Omental fat pad (tissue), 4 donors: ENCODE results near the gene HAUS2. TPM values are rescaled to one million over a fixed set of nuclear protein-coding genes. Genes with fewer than 3 reads are reported as not detected.
"Not testable (repeated sequence)": the region's sequence is repeated elsewhere in the genome, so short reads cannot be mapped to it uniquely, and the experiment has no call there.

Source experiments
- ATAC-seq: fragments of 150-250 bp; one replicate; pipeline ENCODE4 v1.9.1; 2016; ENCODE audit warnings: mild to moderate bottlenecking, moderate library complexity; ENCODE audit not compliant: low FRiP score
- DNase-seq: peaks from one replicate; pipeline ENCODE4 v3.0.0-alpha.2; 2019; ENCODE audit warnings: low spot score
- total RNA-seq, 4 donors: library from RNA; depleted of rRNA; stranded (reverse); fragments of >200 nt; gene quantifications; one replicate each; pipeline ENCODE4 v1.1.0, GENCODE V29; 2016
- TF ChIP-seq, protein P1 (sequence below), 3 donors: fragments of 450-650 bp; IDR thresholded peaks; one replicate each; pipeline ENCODE4 v1.5.1; 2016 to 2017; ENCODE audit warnings: antibody characterized with exemption in 3 of 3, mild to moderate bottlenecking in 3 of 3, moderate library complexity in 2 of 3

HAUS2 gene
- total RNA-seq, 4 donors from 2014 or later, result 24.6 to 41.9 (median 28.6) TPM

DNA sequence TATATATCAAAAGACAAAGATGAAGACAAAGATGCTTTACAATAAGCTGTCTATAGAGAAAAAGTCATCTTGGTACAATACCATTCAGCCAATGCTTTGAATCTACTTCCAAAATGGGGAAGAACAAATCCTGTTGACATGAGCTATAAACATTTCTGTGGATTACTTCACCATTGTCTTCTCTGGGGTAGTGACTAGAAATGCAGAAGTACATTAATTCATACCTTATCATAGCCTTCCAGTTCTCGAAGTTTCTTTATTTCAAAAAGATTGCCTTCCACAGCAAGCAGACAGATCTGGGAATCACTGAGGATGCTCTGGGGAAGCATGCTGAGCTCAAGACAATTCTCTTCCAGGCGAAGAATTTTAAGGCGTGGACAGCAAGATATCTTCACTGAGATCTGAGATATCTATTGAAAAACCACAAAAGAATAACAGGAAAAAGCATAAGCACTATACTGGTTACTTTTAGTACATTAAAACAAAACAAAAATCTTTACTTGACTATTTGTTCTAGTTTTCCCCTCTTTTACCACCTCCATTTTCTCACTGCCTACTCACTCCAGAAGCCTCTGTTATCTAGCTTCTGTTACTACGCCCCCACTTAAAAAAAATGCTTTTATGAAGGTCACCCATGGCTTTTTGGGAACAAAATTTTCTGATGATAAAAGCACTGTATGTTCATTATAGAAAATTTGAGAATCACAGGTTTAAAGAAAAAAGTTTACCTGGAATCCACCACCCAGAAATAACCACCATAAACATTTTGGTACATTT lies 3.6 kb upstream of the HAUS2 start:
- ATAC-seq, result no peak
- TF ChIP-seq, protein P1, sequence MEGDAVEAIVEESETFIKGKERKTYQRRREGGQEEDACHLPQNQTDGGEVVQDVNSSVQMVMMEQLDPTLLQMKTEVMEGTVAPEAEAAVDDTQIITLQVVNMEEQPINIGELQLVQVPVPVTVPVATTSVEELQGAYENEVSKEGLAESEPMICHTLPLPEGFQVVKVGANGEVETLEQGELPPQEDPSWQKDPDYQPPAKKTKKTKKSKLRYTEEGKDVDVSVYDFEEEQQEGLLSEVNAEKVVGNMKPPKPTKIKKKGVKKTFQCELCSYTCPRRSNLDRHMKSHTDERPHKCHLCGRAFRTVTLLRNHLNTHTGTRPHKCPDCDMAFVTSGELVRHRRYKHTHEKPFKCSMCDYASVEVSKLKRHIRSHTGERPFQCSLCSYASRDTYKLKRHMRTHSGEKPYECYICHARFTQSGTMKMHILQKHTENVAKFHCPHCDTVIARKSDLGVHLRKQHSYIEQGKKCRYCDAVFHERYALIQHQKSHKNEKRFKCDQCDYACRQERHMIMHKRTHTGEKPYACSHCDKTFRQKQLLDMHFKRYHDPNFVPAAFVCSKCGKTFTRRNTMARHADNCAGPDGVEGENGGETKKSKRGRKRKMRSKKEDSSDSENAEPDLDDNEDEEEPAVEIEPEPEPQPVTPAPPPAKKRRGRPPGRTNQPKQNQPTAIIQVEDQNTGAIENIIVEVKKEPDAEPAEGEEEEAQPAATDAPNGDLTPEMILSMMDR (IDR thresholded peaks at IDR 0.05), result no peak
- no peak for DNase-seq

DNA sequence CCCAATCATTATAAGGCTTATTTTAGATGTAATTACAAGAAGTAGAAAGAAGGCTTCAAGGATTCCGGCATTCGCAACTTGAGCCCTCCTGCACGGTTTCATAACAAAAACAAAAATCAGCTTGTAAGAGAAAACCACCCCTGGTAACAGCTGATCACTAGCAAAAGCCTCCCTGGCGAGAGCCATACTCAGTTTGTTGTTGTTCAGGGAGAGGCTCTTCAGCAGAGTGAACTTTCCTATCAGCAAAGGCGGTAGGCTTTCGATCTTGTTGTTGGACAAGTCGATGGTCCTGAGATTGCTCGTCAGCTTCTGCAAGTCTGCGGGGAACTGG lies 755 bp upstream of the HAUS2 start:
- TF ChIP-seq, protein P1 (IDR thresholded peaks at IDR 0.05), result no peak
- peak; percentile 29 for ATAC-seq
- no peak for DNase-seq

DNA sequence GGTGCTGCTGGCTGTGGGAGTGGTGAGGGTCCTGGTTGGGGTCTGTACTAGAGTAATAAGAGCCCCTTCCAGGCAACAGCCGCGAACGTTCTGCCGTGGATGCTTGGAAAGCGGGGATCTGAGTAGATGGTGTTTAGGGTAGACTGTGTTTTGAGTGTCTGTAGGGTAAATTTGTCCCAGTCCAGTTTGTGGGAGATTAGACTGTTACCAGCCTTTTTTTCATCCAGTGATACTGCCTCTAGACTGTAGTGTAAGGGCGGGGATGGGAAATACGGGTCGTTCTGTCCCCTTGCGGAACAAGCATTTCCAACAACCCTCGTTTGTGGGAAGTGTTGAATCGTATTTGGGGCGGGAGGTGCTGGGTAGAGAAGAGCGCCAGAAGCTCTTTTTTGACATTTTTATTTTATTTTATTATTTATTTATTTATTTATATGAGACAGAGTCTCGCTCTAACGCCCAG lies 424 bp downstream of the HAUS2 start:
- peak; percentile 51 for ATAC-seq
- DNase-seq, result no peak
- TF ChIP-seq, protein P1 (IDR thresholded peaks at IDR 0.05), result no peak

DNA sequence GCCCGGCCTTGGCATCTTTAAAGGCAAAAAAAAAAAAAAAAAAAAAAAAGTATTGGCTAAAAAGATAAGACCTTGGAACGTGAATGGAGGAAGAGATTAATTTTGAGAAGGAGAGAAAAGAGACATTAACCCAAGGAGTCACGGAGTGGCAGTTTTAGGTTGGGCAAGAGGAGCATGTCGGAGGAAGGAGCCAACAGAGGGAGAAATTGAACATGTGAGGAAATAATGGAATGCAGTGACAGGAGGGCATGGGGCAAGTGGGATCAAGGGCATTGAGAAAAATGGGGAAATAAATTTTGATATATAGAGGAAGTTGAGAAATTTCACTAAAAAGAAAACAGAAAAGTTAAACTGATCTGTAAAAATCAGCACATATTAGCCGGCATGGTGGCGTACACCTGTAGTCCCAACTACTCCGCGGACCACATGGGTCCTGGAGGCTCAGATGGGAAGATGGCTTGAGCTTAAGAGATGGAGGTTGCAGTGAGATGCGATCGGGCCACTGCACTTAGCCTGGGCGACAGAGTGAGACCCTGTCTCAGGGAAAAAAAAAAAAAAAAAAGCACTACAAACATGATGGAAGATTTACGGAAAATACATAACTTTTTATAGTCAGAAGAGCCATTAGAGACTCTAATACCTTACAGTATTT lies 1.2 kb downstream of the HAUS2 start:
- ATAC-seq (no peak), DNase-seq (no peak)
- TF ChIP-seq, protein P1 (IDR thresholded peaks at IDR 0.05), result no peak

DNA sequence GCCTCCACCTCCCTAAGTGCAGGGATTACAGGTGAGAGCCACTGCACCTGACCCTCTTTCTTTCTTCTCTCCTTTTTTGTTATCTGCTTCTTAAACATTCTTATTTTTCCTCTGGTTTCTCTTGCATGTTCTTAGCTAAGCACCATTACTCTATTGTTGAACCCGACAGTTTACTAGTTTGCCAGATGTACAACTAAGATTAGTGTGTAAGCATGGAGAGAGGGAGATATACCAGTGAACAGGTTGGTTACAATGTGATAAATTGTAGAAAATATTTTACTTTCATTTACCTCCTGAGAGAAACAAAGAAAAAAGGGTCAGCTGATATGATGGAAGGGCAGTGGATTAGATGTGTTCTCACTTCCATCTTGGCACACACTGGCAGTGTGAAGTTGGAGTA lies 4.9 kb downstream of the HAUS2 start:
- DNase-seq (no peak), ATAC-seq (no peak)
- TF ChIP-seq, protein P1 (IDR thresholded peaks at IDR 0.05), result no peak

DNA sequence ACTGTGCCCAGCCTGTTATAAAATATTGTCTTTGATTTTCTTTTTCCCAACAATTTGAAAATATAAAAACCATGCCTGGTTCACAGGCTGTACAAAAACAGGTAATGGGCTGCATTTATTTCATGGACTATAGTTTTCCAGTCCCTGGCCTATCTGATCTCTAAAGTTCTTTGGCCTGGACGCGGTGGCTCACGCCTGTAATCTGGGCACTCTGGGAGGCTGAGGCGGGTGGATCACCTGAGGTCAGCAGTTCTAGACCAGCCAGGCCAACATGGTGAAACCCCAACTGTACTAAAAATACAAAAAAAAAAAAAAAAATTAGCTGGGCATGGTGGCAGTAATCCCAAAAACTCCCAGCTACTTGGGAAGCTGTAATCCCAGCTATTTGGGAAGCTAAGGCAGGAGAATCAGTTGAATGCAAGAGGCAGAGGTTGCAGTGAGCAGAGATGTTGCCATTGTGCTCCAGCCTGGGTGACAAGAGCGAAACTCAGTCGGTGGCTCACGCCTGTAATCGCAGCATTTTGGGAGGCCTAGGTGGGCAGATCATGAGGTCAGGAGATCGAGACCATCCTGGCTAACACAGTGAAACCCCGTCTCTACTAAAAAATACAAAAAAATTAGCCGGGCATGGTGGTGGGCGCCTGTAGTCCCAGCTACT lies 8.0 kb downstream of the HAUS2 start:
- ATAC-seq, result not testable (repeated sequence)

DNA sequence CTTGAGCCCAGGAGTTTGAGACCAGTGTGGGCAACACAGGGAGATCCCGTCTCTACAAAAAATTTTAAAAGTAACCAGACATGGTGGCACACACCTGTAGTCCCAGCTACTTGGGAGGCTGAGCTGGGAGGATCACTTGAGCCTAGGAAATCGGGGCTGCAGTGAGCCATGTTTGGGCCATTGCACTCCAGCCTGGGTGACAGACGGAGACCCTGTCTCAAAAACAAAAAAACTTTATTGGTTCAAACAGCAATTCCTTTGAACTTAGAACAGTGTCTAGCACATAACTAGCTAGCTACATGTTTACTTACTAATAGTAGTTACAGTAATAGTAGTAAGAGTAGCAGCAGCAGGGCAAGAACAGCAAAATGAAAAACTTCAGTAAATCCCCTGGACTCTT lies 10.1 kb downstream of the HAUS2 start:
- TF ChIP-seq, protein P1 (IDR thresholded peaks at IDR 0.05), result no peak
- no peak for DNase-seq
- ATAC-seq, result no peak

More for the DNA sequence above, 8.0 kb downstream of the HAUS2 start:
- DNase-seq, result not testable (repeated sequence)
